Bronchial epithelial cell (primary cell): ENCODE measurements around the gene EMILIN2. TPM values are rescaled to one million over a fixed set of nuclear protein-coding genes. Genes with fewer than 3 reads are reported as not detected.

Source experiments
- DNase-seq: peaks from one replicate; pipeline ENCODE4 v3.0.0-alpha.2; 2010; ENCODE audit warnings: low read depth
- FAIRE-seq: peaks from 2 replicates; lab custom pipeline; 2011; peaks lifted over from hg19 to GRCh38; lab: Jason Lieb, UNC
- H3K27me3 ChIP-seq: 2 replicates; pipeline ENCODE4 v1.5.1; 2011; ENCODE audit warnings: low read length; ENCODE audit not compliant: control insufficient read depth, insufficient read depth
- H3K36me3 ChIP-seq: 2 replicates; pipeline ENCODE4 v1.5.1; 2011; ENCODE audit warnings: low read length; ENCODE audit not compliant: control insufficient read depth, insufficient read depth
- H3K4me3 ChIP-seq: 2 replicates; pipeline ENCODE4 v1.5.1; 2011; ENCODE audit warnings: mild to moderate bottlenecking, low read depth, low read length, control low read depth
- CTCF ChIP-seq: IDR thresholded peaks from 2 replicates; pipeline ENCODE4 v1.5.1; 2011; ENCODE audit warnings: mild to moderate bottlenecking, moderate library complexity, low read length, control low read depth, inconsistent platforms; ENCODE audit not compliant: insufficient read depth, severe bottlenecking
- total RNA-seq: library from RNA; depleted of rRNA; stranded (reverse); fragments of >200 nt; gene quantifications from 2 replicates; pipeline ENCODE4 v1.2.1, GENCODE V29; 2014

EMILIN2 gene
- total RNA-seq, 1 donor from 2014 or later: 1.3 TPM

GRCh38 chr18:2920027-2920426, 73.2 kb downstream of the EMILIN2 start:
- no peak for TF ChIP-seq CTCF
- H3K27me3 ChIP-seq: no peaks in the 10 kb centered on the region
- H3K4me3 ChIP-seq: no peak overlapping the region
- FAIRE-seq (no peak), DNase-seq (no peak)
- H3K36me3 ChIP-seq: peaks cover 6% of the 10 kb centered on the region

DNA sequence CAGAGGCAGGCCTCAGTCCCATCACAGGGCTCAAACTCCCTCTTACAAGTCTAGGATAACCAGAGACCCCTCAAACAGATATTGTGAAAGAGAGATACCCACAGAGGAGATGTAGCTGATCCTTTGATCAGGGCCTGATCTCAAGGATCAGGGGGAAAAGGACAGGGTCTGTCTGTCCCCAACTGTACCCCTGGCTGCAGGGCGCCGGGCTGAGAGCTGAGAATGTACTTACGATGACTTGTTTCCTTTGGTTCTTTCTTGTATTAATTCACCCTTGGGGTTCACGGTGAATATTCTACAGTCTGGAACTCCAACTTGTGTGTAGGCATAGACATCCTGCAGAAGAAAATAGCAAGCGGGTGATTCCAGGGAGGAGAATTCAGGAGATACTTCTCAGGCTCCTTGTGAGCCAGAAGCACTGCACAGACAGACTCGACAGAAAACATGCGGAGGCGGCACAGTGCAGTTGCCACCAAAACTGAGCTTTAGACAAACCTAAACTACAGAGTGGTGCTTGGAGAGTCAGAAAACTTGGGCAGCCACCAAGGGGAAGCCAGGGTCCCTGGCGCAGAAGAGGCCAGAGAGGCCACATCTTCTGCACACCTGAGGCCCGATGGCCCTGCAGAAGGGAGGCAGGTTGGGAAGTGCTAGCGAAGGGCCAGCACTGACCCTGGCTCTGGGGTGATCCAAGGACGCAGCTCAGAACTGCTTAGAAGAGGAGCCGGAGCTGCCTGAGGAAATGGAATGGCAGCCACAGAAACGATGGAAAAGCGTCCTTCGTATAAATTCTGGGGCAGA, 73.9 kb downstream of the EMILIN2 start:
- Histone ChIP-seq H3K36me3 (peaks cover 6% of the 10 kb centered on the region), H3K4me3 (no peak overlapping the region), H3K27me3 (no peaks in the 10 kb centered on the region)
- DNase-seq: no peak
- no peak for TF ChIP-seq CTCF
- FAIRE-seq: no peak

DNA sequence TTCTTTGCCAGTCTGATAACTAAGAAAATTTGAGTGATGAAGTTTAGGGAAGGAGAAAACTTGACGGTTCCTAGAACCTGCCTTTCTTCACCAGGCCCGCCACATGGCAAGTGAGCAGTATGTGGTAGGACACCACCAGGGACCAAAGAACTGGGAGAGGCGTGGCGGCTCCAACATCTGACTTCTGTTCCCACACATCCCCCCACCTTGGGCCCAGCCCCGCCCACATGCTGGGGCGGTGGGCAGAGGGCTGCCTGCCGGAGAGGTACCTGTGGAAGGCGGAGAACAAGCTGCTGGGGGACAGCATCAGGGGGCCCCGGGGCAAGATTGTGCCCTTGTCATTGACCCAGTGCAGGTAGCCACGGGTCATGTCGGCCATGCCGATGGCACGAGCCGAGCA, 75.0 kb downstream of the EMILIN2 start:
- no peak overlapping the region for H3K4me3 ChIP-seq
- FAIRE-seq (no peak), DNase-seq (no peak)

DNA sequence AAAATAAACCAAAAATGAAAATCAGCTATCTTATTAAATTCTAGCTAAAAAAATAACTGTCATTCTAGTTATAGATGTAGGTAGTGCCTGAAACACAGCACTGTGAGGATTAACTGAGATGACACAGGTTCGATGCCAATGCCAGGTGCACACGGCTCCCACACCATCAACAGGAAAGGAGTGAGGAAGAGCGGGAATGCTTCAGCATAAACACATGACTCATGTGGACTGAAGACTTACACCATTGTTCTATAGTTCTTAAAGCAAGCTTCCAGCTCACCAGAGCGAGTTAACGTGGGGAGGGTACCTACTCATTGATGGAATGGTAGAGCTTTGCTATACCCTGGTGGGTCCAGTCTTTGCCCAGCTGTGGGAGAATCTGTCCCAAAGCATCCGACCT, 76.7 kb downstream of the EMILIN2 start:
- no peak for TF ChIP-seq CTCF
- DNase-seq: no peak
- peak; percentile 28 for FAIRE-seq
- Histone ChIP-seq H3K36me3 (peaks cover 6% of the 10 kb centered on the region), H3K27me3 (no peaks in the 10 kb centered on the region), H3K4me3 (no peak overlapping the region)

More for the DNA sequence above, 75.0 kb downstream of the EMILIN2 start:
- Histone ChIP-seq H3K36me3 (peaks cover 6% of the 10 kb centered on the region), H3K27me3 (no peaks in the 10 kb centered on the region)
- no peak for TF ChIP-seq CTCF

DNA sequence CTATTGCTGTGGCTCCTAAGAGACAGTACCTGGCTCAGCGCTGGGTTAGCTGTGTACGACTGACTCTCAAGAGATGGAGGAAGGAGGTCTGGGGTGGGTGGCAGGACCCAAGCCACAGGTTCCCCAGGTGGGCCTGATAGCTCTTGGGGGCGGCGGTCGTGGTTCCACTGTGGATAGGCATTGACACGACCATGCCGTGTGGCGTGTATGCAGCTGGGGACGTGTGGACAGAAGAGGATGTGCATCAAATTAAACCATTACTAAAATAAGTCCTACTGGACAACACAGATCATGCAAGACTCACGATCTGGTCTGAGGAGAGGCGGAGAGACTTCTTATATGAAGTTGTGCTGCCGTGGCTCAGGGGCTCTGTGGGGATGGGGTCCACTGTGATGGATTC, 78.1 kb downstream of the EMILIN2 start:
- Histone ChIP-seq H3K27me3 (no peaks in the 10 kb centered on the region), H3K4me3 (no peak overlapping the region), H3K36me3 (peaks cover 5% of the 10 kb centered on the region)
- DNase-seq: no peak
- TF ChIP-seq CTCF: no peak
- FAIRE-seq: no peak
